Lung (tissue), 12 donors: ENCODE measurements around the gene FUS. TPM values are rescaled to one million over a fixed set of nuclear protein-coding genes. Genes with fewer than 3 reads are reported as not detected.

Experiments used
- ATAC-seq: fragments of 200-7000 bp; cut with Tn5 transposase; one replicate; pipeline ENCODE4 v1.9.1; 2020; ENCODE audit warnings: moderate number of reproducible peaks; ENCODE audit not compliant: insufficient read depth, low FRiP score
- DNase-seq, 3 donors: peaks; one replicate each; pipeline ENCODE4 v3.0.0-alpha.2; 2013 to 2017
- H3K27ac ChIP-seq, 2 donors: one replicate each; pipeline ENCODE4 v1.5.1; 2013; ENCODE audit warnings: mild to moderate bottlenecking in 2 of 2, moderate library complexity in 2 of 2, control low read depth in 1 of 2, inconsistent platforms in 1 of 2, low read depth in 1 of 2, low read length in 1 of 2
- H3K27me3 ChIP-seq, 3 donors: one replicate each; pipeline ENCODE4 v1.5.1; 2013; ENCODE audit warnings: low read length in 2 of 3; ENCODE audit not compliant: control insufficient read depth in 3 of 3, insufficient read depth in 3 of 3
- H3K36me3 ChIP-seq, 4 donors: one replicate each; pipeline ENCODE4 v1.5.1; 2013; ENCODE audit warnings: low read length in 4 of 4, mild to moderate bottlenecking in 1 of 4, moderate library complexity in 1 of 4; ENCODE audit not compliant: control insufficient read depth in 4 of 4, insufficient read depth in 4 of 4
- H3K4me1 ChIP-seq, 5 donors: one replicate each; pipeline ENCODE4 v1.5.1; 2013; ENCODE audit warnings: low read length in 5 of 5, mild to moderate bottlenecking in 2 of 5, moderate library complexity in 1 of 5; ENCODE audit not compliant: control insufficient read depth in 5 of 5, insufficient read depth in 5 of 5
- H3K4me3 ChIP-seq: one replicate; pipeline ENCODE4 v1.5.1; 2013; ENCODE audit warnings: mild to moderate bottlenecking, control low read depth, moderate library complexity
- H3K9ac ChIP-seq, 2 donors: one replicate each; pipeline ENCODE4 v1.5.1; 2013; ENCODE audit warnings: low read length in 2 of 2, control low read depth in 1 of 2; ENCODE audit not compliant: insufficient read depth in 1 of 2
- H3K9me3 ChIP-seq, 4 donors: one replicate each; pipeline ENCODE4 v1.5.1; 2013; ENCODE audit warnings: low read length in 3 of 4, mild to moderate bottlenecking in 1 of 4, moderate library complexity in 1 of 4; ENCODE audit not compliant: control insufficient read depth in 4 of 4, insufficient read depth in 3 of 4
- CTCF ChIP-seq: IDR thresholded peaks from 2 replicates; pipeline ENCODE4 v1.5.1; 2012; ENCODE audit warnings: mild to moderate bottlenecking; ENCODE audit errors: control extremely low read depth, extremely low read depth
- WGBS, 2 donors: extraction: QIAGEN DNeasy Blood & Tissue Kit; methylation state at CpG; one replicate each; pipeline ENCODE4 v1.1.7; 2013; 5-methylcytosine and 5-hydroxymethylcytosine counted together
- polyA plus RNA-seq, 2 donors: library from polyadenylated mRNA; stranded (reverse); fragments of 200-250 nt; gene quantifications; one replicate each; pipeline ENCODE4 v1.2.1, GENCODE V29; 2013
- total RNA-seq, 2 donors: library from RNA; depleted of rRNA in 1 of 2; stranded (reverse); fragments of >200 nt in 1 of 2; gene quantifications; one replicate each; pipeline ENCODE4 v1.2.1, GENCODE V29; 2014 to 2021
- donor health status: control.
- donor health status: control.
- donor health status: Bipolar disorder and iron deficiency.
- donor health status: healthy.
- donor health status: DM: yes; HTN: yes; CAD: no.

Gene FUS
- total and polyA plus RNA-seq, 4 donors = 110 to 272 (median 242) TPM

DNA sequence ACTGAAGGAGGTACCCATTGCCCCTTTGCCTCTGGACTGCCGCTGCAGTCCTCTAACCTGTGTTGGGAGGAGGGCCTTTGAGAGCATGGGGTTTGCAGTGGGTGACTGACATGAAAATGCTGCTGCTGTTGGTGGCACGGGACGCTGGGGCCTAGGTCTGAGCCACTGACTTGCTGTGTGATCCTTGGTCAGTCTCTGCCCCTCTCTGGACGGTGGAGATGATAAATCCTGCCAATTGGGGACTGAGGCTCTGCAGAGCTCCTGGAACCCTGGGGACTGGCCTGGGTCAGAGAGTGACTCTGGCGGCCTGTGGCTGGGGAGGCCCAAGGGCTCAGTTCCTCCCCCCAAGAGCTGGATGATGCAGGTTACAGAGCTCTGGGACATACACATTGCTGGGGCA, 43.1 kb downstream of the FUS start:
- Histone ChIP-seq H3K4me3 (no peak overlapping the region), H3K36me3 (no peaks in the 10 kb centered on the region), H3K27ac (no peak overlapping the region), H3K27me3 (peaks cover 0 to 22% (median 8%) of the 10 kb centered on the region in 3 donors), H3K4me1 (no peaks in the 10 kb centered on the region), H3K9me3 (no peaks in the 10 kb centered on the region), H3K9ac (no peak overlapping the region)
- TF ChIP-seq CTCF = no peak
- ATAC-seq = no peak
- no peak for DNase-seq
- WGBS, 2 donors = 92 to 93% methylated on average over 5 of the region's 5 CpGs

DNA sequence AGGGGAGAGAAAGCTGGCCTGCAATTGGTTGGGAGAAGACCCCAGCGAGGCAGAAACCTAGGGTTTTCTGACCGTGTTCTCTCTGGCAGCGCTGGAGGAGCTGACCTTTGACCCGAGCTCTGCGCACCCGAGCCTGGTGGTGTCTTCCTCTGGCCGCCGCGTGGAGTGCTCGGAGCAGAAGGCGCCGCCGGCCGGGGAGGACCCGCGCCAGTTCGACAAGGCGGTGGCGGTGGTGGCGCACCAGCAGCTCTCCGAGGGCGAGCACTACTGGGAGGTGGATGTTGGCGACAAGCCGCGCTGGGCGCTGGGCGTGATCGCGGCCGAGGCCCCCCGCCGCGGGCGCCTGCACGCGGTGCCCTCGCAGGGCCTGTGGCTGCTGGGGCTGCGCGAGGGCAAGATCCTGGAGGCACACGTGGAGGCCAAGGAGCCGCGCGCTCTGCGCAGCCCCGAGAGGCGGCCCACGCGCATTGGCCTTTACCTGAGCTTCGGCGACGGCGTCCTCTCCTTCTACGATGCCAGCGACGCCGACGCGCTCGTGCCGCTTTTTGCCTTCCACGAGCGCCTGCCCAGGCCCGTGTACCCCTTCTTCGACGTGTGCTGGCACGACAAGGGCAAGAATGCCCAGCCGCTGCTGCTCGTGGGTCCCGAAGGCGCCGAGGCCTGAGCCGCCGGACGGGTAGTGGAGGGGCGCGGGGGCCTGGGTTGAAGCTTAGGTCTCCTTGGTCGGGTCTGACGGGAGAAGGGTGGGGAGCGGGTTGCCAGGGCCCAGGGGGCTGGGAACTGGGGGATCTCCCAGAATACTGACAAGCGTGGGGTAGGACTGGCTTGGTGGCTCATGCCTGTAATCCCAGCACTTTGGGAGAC, 44.4 kb downstream of the FUS start:
- DNase-seq (no peak), ATAC-seq (no peak)
- Histone ChIP-seq H3K27me3 (peaks cover 0 to 14% (median 0%) of the 10 kb centered on the region in 3 donors), H3K4me1 (no peaks in the 10 kb centered on the region), H3K9me3 (no peaks in the 10 kb centered on the region), H3K9ac (no peak overlapping the region), H3K4me3 (no peak overlapping the region), H3K36me3 (no peaks in the 10 kb centered on the region), H3K27ac (no peak overlapping the region)
- WGBS, 2 donors = 76 to 85% methylated on average over 80 of the region's 80 CpGs
- no peak for TF ChIP-seq CTCF

- TF ChIP-seq CTCF = no peak
- Histone ChIP-seq H3K9me3 (no peaks in the 10 kb centered on the region), H3K36me3 (no peaks in the 10 kb centered on the region), H3K4me3 (no peak overlapping the region), H3K4me1 (no peaks in the 10 kb centered on the region), H3K27me3 (peaks cover 0 to 12% (median 0%) of the 10 kb centered on the region in 3 donors), H3K27ac (no peak overlapping the region), H3K9ac (no peak overlapping the region)
- no peak for ATAC-seq
- WGBS, 2 donors = 95 to 100% methylated on average over 3 of the region's 3 CpGs
- DNase-seq = no peak
Measured at GRCh38 chr16:31225193-31225592, 45.3 kb downstream of the FUS start.
